Mesothelial cell of epicardium (in vitro differentiated cells): ENCODE measurements around the gene FEZ2. TPM values are rescaled to one million over a fixed set of nuclear protein-coding genes. Genes with fewer than 3 reads are reported as not detected.

Experiments used
- DNase-seq, 2 experiments: peaks; one replicate each; pipeline ENCODE4 v3.0.0; 2021; ENCODE audit warnings: low spot score in 2 of 2; ENCODE audit not compliant: unreplicated experiment in 2 of 2
- H3K27ac Mint-ChIP-seq: 2 replicates; pipeline ENCODE4 v1.8.0; 2021; ENCODE audit warnings: mixed read lengths
- H3K27me3 Mint-ChIP-seq: 2 replicates; pipeline ENCODE4 v1.8.0; 2021; ENCODE audit warnings: low read depth, mixed read lengths
- H3K36me3 Mint-ChIP-seq: 2 replicates; pipeline ENCODE4 v1.8.0; 2021; ENCODE audit warnings: mixed read lengths
- H3K4me1 Mint-ChIP-seq: 2 replicates; pipeline ENCODE4 v1.8.0; 2021; ENCODE audit warnings: mixed read lengths
- H3K4me3 Mint-ChIP-seq: 2 replicates; pipeline ENCODE4 v1.8.0; 2021; ENCODE audit warnings: mild to moderate bottlenecking, moderate library complexity, mixed read lengths
- H3K9me3 Mint-ChIP-seq: 2 replicates; pipeline ENCODE4 v1.8.0; 2021; ENCODE audit warnings: mixed read lengths
- CTCF ChIP-seq: fragments of 200-600 bp; sonication (generic); IDR thresholded peaks from one replicate; pipeline ENCODE4 v1.5.0; 2021; ENCODE audit warnings: antibody characterized with exemption; ENCODE audit not compliant: unreplicated experiment
- total RNA-seq: library from RNA; stranded (reverse); gene quantifications from 3 replicates; pipeline ENCODE4 v1.2.1, GENCODE V29; 2021

Gene FEZ2
- total RNA-seq = 60.4 to 64.6 TPM (median 64.5 TPM) in 3 replicates

- no peak for TF ChIP-seq CTCF
- no peaks in the 10 kb centered on the region for H3K27me3 Mint-ChIP-seq
- H3K4me1 Mint-ChIP-seq = peaks cover 34% of the 10 kb centered on the region
- H3K9me3 Mint-ChIP-seq = no peaks in the 10 kb centered on the region
- peak within 1 kb of the TSS; percentile 93 for H3K27ac Mint-ChIP-seq
- H3K36me3 Mint-ChIP-seq = peaks cover 11% of the 10 kb centered on the region
- peak; percentile 65 to 74 for DNase-seq
- H3K4me3 Mint-ChIP-seq = peak within 1 kb of the TSS; percentile 83
These were observed at the start of gene FEZ2 for GRCh38 chr2:36597532-36598377. Gene FEZ2 (minus strand): TSS chr2:36598168. CDS start chr2:36598142, 26 bp downstream.

GRCh38 chr2:36634981-36635597 lies 37.1 kb upstream of the FEZ2 start:
- Mint-ChIP-seq H3K4me3 (no peak overlapping the region), H3K27ac (peak overlapping the region; percentile 65), H3K9me3 (peaks cover 37% of the 10 kb centered on the region), H3K36me3 (peaks cover 7% of the 10 kb centered on the region), H3K4me1 (peaks cover 29% of the 10 kb centered on the region), H3K27me3 (no peaks in the 10 kb centered on the region)
- DNase-seq = no peak
- TF ChIP-seq CTCF = no peak

- H3K27ac Mint-ChIP-seq = no peak overlapping the region
- TF ChIP-seq CTCF = no peak
- no peak for DNase-seq
- H3K36me3 Mint-ChIP-seq = peaks cover 7% of the 10 kb centered on the region
- peaks cover 37% of the 10 kb centered on the region for H3K9me3 Mint-ChIP-seq
- no peak overlapping the region for H3K4me3 Mint-ChIP-seq
- no peaks in the 10 kb centered on the region for H3K27me3 Mint-ChIP-seq
- H3K4me1 Mint-ChIP-seq = peaks cover 20% of the 10 kb centered on the region
These were observed 35.6 kb upstream of the FEZ2 start for GRCh38 chr2:36633470-36634092.

GRCh38 chr2:36626756-36627155 lies 28.8 kb upstream of the FEZ2 start:
- H3K4me1 Mint-ChIP-seq = peaks cover 10% of the 10 kb centered on the region
- no peaks in the 10 kb centered on the region for H3K27me3 Mint-ChIP-seq
- no peak overlapping the region for H3K27ac Mint-ChIP-seq
- no peak overlapping the region for H3K4me3 Mint-ChIP-seq
- TF ChIP-seq CTCF = no peak
- no peak for DNase-seq
- peaks cover 2% of the 10 kb centered on the region for H3K36me3 Mint-ChIP-seq
- H3K9me3 Mint-ChIP-seq = peaks cover 27% of the 10 kb centered on the region

GRCh38 chr2:36626071-36626470 lies 28.1 kb upstream of the FEZ2 start:
- Mint-ChIP-seq H3K4me1 (peaks cover 11% of the 10 kb centered on the region), H3K36me3 (peaks cover 2% of the 10 kb centered on the region), H3K9me3 (peaks cover 20% of the 10 kb centered on the region), H3K27ac (no peak overlapping the region), H3K4me3 (no peak overlapping the region), H3K27me3 (no peaks in the 10 kb centered on the region)
- no peak for DNase-seq
- TF ChIP-seq CTCF = no peak
